NCI-H774 (cell line): ENCODE measurements around the gene MARS1.

Source experiments
- DNase-seq: peaks from one replicate; lab custom pipeline; 2025; lab: John Stamatoyannopoulos, UW

Gene MARS1

DNA sequence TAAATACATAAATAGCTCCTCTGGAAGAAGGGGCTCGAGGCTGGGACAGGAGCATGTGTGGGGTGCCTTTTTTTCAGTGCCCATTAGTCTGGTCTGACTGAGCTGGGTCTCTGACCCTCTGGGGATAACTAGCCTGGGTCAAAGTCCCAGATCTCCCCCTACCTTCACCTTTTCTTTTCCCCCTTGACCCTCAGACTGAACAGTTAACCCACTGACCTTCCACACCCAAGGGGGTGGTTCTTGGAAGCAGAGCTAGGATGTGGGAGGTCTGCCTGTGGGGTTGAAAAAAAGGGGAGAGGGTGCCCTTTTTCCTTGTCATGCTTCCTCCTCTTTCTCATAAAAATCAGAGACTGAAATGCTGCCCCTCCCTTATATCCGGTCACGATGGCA lies 29.2 kb upstream of the MARS1 start:
- DNase-seq = no peak

DNA sequence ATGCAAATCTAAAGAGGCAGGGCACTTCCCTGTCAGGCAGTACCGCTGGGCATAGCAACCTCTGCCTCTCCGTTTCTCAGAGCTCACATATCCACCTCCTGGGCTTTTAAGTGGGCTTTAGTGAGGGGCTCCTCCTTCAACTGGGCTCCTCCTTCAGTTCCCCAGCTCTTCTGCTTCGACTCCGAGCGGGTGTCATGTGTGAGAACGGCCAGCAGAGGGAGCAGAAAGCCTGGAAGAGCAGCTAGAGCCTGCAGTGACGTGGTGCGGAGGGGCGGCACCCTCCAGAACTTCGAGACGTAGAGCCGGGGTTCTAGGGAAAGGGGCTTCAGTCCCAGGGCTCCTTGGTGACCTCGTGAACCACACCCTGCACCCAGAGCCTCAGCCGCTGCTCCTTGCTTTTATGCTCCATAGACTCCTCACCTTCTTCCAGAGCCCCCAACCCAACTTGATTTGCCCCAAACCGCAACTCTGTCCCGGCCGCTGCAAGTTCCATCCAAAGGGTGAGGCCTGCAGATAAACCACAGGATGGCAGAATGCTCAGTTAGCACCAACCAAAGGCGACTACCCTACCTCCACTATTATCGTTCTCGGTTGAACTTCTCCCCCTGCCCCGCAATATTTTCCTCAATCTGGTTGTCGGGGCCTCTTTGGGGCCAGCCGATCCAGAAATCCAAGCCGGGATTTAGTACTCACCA lies 28.7 kb upstream of the MARS1 start:
- peak; percentile 88 for DNase-seq

DNA sequence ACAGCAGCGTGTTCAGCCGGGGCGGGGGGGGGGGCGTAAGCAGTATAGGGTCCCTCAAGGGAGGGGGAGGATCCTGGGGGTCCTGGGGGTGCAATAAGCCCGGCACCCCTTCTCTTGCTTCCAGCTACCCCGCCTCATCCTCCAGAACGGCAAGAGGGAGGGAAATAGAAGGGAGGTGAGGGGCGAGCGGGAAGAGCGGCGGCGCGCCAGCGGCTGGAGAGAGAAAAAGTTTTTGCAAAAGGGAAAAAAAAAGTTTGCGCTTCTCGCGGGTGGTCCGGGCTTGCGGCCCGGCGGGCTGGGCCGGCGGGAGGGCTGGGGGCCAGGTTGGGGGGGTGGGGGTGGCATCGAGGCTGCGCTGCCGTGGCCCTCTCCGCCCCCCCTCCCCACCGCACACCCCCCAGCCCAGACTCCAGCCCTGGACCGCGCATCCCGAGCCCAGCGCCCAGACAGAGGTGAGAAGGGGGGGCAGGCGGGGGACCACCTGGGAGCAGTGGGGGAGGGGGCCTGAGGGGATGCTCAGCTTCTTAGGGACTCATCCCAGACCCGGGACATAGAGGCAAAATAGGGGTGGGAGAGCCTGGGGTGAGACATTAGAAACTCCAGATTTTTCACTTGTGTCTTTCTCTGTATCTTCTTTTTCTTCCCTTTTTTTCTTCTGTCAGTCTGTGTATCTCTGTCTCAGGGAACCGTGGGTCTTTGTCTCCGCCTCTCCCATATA lies 28.0 kb upstream of the MARS1 start, which contains the start of gene GLI1:
Gene GLI1 (plus strand): TSS at position 36 of the 718 bp plus-strand sequence. CDS start 3,907 bp downstream, outside the sequence.
- DNase-seq = no peak

DNA sequence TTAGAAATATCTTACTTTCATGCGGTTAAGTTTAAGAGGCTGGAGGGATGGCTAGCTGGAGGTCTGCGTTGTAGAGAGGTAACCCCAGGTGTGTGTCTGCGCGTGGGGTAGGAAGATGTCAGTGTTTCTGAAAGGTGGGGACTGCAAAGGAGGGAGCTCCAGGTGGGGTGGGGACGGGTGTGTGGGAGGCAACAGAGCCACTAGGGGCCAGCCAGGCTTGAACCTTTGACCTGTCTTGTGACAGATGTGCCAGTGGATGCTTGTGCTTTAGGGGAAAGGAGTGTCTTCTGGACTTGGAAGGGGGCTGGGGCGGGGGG lies 27.4 kb upstream of the MARS1 start:
- no peak for DNase-seq

DNA sequence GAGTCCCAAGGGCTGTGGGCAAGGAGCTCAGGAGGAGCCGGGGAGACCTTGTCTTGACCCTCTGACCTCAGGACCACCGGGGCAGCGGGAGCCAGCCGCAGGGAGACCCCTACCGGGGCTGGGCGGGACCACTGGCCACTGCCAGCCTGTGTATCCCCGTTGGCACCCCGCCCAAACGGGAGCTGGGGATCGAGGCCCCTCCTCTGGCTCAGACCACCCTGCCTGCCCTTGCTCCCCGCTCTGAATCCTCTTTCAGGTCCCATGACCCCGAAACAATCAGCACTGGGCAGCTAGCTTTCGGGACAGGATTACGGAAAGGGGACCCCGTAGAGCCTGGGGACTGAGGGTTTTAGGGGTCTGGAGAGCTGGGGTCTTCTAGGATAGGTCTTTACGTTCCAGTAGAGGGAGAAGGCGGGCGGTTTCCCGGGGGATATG lies 27.0 kb upstream of the MARS1 start:
- DNase-seq = no peak

DNA sequence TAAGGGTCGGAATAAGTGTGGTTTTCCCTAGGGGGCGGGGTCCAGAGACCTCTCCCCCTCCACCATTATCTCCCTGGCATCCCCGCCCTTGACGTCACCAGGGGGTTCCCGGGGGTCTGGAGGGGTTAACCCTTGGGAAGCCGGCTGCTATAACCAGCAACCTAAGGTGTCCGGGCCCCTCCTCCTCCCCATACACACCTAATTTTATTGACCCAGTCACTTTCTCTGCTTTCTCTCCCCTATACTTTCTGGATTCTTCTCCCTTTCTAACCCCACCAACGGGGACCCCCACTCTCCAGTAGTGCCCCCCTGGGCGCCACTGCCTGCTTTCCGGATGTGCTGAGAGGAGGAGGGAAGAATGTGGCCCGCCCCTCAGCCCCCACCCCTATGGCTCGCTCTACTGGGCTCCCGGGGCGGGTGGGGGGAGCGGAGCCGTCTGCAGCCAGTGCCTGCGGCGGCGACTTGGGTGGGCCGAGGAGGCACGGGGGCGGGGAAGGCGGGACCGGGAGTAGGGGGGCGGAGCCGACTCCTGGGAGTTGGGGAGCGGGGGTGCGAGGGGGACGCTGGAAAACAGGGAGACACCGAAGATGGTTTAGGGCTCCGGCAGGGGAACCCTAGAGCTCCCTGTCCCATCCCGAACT lies 26.5 kb upstream of the MARS1 start:
- DNase-seq = no peak

DNA sequence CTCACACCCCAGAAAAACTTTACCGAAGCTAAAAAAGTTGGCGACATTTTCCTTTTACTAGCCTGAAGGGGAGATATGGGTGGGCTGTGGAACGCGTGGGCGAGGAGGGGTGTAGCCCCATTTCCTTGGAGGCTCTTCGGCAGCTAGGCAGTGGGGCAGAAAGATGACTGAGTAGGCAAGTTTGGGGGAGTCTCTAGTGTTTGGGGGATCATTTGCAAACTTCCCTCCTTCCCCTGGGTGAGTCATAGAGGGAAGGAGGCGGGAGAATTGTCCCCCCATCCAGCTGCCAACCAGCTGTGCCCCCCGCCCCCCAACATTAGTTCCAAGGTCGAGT lies 26.0 kb upstream of the MARS1 start:
- no peak for DNase-seq

DNA sequence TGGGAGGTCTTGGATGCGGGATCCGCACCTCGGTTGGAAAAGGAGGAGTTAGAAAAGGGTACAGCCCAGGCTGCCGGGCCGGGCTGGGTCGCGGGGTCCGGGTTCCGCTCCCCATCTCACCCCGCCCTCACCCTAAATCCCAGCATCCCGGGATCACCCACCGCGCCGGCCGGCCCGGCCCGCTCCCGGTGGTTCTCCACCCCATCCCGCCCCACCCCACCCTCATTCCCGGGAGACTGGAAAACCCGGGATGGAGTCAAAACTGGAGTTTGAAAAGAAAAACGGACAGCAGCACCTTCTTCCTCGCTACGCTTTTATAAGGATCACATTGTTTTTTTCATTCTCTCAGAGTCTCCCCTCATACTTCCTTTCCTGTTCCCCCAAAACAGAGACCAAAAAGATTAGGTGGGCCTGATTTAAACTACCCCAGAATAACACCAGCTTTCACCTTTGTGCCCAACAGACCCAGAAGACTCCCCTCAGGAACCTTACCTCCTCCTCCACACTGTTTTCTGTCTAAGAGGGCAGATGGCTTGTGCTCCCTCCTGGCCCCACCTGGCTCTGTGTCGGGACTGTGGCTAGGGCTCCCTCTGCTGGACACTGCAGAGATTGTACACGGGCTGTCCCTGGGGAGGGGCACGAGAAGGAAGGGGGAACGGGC lies 25.5 kb upstream of the MARS1 start:
- DNase-seq = peak; percentile 89

DNA sequence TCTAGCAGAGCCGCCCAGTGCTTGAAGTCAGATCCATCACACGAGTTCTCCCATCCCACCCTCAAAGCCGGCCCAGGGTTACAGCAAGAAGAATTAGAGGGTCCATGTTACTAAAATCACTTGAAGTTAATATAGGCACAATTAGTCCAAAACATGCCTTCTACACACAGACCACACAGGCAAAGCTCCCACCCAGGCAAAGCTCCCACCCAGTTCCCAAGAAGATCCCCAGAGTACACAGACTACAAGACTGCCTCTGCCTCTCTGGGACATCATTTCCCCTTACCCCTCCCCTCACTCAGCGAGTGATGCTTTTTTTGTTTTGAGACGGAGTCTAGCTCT lies 25.0 kb upstream of the MARS1 start:
- DNase-seq = no peak

DNA sequence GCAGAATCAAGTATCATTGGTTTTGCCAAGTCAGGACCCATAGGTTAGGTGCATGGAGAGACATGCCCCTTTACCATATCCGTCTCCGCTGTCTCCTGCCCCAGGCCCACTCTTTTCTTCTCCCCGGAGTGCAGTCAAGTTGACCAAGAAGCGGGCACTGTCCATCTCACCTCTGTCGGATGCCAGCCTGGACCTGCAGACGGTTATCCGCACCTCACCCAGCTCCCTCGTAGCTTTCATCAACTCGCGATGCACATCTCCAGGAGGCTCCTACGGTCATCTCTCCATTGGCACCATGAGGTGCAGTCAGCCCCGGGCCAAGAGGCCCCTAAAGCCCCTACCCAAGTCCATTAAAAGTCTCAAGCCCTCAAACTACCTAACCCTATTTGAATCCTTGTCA lies 23.3 kb upstream of the MARS1 start:
- no peak for DNase-seq

DNA sequence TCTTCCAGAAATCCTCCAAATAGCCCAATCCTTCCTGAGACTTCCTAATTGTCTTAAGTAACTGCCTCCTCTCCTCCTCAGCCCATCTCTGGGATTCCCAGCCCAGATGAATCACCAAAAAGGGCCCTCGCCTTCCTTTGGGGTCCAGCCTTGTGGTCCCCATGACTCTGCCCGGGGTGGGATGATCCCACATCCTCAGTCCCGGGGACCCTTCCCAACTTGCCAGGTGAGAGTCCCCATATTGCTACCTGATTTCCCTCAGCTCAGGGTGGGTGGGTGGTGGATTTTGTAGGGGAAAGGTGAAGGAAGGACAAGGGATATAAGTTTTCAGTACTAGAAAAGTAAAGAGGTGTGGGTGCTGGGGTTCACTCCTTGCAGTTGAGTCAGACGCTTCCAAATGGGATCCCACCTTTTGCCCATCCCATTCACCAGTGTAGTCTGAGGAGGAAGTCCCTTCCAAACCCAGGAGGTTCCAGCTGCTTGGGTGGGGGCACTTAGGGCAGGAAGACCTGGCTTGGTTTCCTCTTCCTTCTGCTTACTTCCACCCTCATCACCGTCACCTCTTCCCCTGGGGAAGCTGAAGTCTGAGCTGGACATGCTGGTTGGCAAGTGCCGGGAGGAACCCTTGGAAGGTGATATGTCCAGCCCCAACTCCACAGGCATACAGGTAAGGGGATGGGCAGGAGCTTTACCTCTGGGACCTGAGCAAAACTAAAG lies 22.7 kb upstream of the MARS1 start:
- no peak for DNase-seq

DNA sequence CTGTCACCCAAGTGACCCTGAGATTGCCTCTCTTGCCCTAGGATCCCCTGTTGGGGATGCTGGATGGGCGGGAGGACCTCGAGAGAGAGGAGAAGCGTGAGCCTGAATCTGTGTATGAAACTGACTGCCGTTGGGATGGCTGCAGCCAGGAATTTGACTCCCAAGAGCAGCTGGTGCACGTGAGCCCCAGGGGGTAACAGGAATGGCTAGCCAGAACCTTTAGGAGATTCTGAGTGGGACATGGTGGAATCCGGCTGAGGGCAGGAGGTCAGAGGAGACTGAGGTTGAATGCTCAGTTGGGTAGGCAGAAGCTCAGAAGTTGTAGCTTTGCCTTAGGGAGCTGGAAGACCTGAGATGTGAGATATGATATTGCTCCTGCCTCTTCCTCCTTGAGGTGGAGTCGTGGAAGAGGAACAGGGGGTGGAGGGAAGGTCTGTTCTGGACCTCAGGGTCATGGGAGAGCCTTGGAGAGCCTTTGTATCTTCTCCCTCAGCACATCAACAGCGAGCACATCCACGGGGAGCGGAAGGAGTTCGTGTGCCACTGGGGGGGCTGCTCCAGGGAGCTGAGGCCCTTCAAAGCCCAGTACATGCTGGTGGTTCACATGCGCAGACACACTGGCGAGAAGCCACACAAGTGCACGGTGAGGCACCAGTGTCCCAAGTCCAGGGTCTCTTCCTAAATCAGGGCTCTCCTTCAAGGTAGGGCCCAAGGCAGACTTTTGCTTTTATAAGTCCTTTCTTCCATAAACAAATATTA lies 21.9 kb upstream of the MARS1 start:
- no peak for DNase-seq

DNA sequence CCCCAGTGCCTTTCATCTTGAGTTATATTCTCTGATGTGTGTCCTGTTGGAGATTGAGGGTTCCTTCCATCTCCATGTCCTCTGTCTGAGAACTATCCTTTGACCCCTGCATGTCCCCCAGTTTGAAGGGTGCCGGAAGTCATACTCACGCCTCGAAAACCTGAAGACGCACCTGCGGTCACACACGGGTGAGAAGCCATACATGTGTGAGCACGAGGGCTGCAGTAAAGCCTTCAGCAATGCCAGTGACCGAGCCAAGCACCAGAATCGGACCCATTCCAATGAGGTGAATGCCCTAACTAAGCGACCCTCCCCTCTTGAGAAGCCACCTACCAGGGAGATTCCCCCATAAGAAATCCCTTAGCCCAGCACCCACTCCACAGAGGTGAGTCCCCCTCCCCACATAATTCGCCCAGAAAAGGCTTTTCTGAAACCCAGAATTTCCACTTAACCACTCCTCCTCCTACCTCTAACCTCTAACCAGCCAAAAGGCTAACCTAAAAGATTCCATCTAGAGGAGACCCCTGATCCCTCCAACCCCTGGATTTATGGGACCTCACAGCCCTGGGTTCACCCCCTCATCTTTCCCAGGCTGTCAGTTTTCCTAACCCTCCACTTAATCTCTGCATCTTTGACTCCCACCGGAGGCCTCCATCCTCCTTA lies 20.5 kb upstream of the MARS1 start:
- DNase-seq = no peak

DNA sequence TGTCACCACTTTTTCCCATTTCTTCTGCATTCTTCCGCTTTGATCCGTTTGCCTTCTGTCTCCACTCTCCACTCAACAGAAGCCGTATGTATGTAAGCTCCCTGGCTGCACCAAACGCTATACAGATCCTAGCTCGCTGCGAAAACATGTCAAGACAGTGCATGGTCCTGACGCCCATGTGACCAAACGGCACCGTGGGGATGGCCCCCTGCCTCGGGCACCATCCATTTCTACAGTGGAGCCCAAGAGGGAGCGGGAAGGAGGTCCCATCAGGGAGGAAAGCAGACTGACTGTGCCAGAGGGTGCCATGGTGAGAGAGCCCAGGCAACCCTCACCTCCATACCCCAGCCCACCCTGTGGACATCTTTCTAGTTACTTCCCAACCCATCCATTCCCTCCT lies 20.0 kb upstream of the MARS1 start:
- no peak for DNase-seq

DNA sequence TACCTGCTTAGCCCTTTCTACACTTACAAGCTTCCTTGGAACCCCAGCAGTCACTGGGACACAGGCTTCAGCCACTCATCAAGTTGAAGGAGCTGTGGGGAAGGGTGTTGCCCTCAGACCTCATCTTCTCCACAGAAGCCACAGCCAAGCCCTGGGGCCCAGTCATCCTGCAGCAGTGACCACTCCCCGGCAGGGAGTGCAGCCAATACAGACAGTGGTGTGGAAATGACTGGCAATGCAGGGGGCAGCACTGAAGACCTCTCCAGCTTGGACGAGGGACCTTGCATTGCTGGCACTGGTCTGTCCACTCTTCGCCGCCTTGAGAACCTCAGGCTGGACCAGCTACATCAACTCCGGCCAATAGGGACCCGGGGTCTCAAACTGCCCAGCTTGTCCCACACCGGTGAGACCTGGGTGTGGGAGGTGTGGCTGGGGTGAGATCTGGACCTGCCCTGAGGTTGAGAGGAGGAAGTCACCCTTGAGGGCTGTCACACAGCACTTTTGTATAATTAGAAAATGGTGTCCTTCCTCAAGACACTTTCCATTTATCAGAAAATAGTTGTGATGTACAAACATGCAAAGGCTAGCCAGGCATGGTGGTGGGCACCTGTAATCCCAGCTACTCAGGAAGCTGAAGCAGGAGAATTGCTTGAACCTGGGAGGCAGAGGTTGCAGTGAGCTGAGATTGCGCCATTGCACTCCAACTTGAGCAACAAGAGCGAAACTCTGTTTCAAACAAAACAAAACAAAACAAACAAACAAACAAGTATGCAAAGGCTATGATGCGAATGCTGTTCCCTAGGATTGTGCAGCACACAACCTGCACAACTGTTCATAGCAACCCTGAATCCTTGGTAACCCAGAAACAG lies 18.3 kb upstream of the MARS1 start:
- no peak for DNase-seq

DNA sequence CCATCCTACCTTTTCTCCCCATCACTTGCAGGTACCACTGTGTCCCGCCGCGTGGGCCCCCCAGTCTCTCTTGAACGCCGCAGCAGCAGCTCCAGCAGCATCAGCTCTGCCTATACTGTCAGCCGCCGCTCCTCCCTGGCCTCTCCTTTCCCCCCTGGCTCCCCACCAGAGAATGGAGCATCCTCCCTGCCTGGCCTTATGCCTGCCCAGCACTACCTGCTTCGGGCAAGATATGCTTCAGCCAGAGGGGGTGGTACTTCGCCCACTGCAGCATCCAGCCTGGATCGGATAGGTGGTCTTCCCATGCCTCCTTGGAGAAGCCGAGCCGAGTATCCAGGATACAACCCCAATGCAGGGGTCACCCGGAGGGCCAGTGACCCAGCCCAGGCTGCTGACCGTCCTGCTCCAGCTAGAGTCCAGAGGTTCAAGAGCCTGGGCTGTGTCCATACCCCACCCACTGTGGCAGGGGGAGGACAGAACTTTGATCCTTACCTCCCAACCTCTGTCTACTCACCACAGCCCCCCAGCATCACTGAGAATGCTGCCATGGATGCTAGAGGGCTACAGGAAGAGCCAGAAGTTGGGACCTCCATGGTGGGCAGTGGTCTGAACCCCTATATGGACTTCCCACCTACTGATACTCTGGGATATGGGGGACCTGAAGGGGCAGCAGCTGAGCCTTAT lies 17.4 kb upstream of the MARS1 start:
- DNase-seq = no peak

DNA sequence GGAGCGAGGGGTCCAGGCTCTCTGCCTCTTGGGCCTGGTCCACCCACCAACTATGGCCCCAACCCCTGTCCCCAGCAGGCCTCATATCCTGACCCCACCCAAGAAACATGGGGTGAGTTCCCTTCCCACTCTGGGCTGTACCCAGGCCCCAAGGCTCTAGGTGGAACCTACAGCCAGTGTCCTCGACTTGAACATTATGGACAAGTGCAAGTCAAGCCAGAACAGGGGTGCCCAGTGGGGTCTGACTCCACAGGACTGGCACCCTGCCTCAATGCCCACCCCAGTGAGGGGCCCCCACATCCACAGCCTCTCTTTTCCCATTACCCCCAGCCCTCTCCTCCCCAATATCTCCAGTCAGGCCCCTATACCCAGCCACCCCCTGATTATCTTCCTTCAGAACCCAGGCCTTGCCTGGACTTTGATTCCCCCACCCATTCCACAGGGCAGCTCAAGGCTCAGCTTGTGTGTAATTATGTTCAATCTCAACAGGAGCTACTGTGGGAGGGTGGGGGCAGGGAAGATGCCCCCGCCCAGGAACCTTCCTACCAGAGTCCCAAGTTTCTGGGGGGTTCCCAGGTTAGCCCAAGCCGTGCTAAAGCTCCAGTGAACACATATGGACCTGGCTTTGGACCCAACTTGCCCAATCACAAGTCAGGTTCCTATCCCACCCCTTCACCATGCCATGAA lies 16.8 kb upstream of the MARS1 start:
- DNase-seq = no peak

DNA sequence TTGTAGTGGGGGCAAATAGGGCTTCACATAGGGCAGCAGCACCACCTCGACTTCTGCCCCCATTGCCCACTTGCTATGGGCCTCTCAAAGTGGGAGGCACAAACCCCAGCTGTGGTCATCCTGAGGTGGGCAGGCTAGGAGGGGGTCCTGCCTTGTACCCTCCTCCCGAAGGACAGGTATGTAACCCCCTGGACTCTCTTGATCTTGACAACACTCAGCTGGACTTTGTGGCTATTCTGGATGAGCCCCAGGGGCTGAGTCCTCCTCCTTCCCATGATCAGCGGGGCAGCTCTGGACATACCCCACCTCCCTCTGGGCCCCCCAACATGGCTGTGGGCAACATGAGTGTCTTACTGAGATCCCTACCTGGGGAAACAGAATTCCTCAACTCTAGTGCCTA lies 16.2 kb upstream of the MARS1 start:
- no peak for DNase-seq

DNA sequence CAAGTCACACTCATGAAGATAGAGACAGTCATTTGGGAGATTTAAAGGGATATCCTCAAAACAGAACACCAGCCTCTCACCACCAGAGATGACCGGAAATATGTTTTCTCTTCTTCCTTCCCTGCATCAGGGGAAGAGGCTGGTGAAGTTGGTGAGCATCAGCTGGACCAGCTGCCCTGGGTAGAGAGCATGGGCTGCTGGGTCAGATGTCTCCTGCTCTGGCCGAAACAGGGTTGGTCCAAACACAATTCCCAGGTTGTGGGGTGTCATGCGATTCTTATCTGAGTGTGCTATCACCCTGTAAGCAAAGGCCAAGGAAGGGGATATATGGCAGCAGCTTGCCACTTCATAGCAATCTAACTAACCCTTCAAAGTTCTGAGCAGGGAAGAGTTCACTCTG lies 15.5 kb upstream of the MARS1 start:
- DNase-seq = no peak
